Fibroblast of skin of left biceps (primary cell): ENCODE results near the gene NFYA.
"Not testable (repeated sequence)": the region's sequence is repeated elsewhere in the genome, so short reads cannot be mapped to it uniquely, and the experiment has no call there.

Experiments used
- DNase-seq, 2 experiments: peaks; one replicate each; pipeline ENCODE4 v3.0.0-alpha.2; 2013; ENCODE audit warnings: low read depth in 2 of 2

The NFYA gene

DNA sequence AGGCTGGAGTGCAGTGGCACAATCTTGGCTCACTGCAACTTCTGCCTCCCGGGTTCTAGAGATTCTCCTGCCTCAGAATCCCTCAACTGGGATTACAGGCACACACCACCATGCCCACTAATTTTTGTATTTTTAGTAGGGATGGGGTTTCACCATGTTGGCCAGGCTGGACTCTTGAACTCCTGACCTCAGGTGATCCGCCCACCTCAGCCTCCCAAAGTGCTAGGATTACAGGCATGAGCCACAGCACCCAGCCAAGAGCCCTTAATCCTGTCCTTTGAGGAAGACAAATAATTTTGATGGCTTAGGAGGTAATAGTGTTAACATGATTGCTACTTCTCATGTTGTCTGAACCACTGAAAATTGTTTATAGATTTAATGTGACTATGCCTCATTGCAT, 42.3 kb downstream of the NFYA start:
- not testable (repeated sequence) for DNase-seq

DNA sequence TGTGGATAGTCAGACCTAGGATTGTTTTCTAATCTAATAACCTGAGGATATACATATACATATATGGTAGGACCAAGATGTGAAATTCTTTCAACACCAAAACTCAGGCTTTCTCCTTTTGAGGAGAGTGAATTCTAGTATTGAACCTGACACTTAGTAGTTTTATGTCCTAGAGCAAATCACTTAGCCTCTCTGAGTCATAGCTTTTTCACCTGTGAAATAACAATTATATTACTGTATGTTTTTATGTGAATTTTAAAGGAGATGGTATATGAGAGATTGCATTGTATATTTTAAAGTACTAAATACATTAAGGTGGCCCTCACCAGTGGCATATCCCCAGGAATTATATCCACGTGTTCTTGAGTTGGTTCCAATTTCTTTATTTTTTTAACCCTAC, 46.7 kb downstream of the NFYA start:
- DNase-seq: no peak

DNA sequence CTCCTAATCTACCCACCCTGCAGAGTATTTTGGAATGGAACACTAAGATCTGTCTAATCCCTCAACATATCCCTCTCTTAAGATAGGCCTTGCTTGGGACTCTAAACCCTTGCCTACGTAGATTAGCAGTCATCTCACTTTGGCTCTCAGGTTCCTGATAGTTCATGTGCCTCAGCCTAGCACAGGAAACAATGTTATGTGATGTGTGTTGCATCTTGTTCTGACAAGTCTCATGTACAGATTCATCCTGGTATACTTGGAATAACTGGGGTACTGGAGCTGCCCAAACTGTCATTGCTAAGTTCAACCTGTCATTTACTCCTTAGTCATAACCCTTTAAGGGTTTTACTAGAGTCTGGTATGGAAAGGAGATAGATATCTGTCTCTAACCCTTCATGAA, 47.3 kb downstream of the NFYA start:
- DNase-seq: no peak

DNA sequence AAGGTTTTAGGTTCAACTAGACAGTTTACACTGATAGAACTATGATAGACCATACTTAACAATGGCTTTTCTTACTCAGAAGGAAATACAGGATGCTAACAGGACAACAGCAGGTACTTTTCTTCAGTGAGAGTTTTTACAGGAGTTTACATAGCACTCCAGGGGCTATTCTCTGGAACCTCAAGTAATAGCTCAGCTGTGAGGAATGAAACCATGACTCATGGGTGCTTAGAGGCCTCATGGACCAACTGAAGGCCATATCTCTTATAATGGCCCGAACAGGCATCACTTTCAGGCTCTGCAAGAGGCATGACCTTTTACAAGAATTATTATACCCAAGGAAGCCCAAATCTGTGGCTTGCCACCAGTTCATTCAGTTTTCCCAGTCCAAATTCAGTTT, 49.6 kb downstream of the NFYA start:
- DNase-seq: no peak

DNA sequence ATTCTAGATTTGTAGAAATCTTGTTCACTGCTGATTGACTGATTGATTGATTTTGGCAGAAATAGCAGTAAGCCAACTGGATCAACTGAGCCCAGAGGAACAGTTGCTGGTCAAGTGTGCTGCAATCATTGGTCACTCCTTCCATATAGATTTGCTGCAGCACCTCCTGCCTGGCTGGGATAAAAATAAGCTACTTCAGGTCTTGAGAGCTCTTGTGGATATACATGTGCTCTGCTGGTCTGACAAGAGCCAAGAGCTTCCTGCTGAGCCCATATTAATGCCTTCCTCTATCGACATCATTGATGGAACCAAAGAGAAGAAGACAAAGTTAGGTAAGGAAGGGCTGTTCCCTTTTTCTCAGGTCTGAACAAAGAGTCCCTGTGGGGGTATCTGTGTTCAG, 50.1 kb downstream of the NFYA start:
- no peak for DNase-seq

DNA sequence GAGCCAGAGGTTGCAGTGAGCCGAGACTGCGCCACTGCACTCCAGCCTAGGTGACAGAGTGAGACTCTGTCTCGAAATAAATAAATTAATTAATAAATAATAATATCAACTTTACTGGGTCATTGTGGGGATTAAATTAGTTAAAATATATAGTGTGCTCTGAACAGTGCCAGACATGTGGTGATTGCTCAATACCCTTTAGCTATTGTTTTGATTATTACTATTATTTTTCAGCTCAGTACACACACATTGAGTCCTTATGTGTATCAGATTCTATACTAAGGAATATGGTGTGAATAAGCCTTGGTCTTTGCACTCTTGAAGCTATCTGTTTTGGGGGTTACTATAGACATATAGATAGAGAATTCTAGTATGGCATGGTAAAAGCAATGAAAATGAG, 52.5 kb downstream of the NFYA start:
- DNase-seq: no peak

DNA sequence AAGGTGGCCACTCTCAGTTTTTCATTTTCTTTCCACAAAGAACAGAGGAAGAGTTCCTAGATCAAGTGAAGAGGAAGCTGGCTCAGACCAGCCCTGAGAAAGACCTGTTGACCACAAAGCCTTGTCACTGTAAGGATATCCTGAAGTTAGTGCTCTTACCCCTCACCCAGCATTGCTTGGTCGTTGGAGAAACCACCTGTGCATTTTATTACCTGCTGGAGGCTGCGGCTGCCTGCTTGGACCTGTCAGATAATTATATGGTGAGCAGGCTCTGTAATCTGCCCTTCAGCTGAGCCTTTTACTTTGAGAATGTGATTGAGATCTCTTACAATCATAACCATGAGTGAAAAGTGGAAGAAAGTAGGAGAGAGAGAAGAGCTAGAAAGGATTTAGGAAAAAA, 59.5 kb downstream of the NFYA start:
- DNase-seq: no peak

DNA sequence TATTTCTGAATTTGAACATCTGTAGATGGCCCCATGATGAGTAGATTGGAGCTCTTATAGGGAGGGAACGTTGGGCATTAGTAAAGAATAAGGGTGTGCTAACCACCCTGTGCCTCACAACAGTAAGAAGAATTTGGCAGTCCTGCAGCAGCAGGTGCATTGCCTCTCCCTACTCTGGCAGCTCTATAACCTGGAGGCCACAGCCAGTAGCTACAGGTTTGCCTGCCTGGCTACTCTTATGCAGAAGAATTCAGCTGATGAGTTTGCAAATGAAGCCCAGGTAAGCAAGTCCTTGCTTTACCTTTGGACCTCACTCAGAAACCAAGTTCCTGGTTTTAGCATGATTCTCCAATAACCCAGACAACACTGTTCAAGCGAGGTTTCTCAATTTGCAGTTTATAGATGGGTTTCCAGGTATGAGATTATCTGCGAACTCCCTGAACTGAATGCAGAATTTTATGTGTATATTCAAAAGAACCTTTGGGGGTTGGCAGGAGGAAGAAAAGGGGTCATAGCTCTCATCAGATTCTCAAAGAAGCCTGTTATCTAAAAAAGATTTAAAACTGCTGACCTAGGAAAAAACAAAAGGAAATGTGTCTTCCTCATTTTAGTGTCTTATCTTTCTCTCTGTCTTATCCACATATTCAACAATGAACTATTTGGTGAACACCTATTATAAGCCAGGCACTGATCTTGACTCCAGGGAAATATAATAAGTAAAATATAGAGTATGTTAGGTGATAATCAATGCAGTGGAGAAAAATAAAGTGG, 62.5 kb downstream of the NFYA start:
- no peak for DNase-seq

DNA sequence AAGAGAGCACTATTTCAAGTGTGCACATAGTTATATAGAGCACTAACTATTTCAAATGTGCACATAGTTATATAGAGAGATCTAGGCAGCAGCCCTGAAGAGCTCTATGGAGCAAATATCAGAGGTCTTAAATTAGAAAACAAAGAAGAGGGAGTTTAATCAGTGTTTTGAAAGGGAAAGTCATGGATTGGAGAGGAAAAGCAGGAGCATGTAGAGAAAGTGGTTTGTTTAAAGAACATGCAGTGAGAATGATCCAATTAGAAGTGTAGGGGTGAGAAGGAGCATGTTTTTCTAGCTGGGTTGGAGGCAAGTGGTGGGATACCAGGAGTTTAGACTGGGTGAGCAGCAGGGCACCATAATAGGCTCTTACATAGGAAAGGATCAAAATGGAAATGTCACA, 64.1 kb downstream of the NFYA start:
- no peak for DNase-seq

DNA sequence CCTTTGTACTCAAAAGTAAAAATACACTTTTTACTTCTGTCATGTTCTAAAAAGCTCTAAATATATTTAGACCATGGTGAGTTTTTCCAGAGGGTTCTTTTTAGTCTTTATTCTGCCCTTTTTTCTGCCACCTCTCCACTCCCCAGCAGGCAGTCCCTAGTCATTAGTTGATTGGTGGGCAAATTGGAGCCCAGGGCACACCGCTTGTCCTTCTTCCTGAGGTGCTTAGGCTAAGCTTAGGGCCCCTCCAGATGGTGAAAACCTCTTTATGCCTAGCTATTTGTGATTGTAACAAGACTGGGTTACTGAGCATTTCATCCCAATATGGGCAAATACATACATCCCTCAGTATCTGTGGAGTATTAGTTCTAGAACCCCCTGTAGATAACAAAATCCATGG, 75.1 kb downstream of the NFYA start:
- DNase-seq: no peak
